ENCODE measurements around the gene MCOLN1. TPM values are rescaled to one million over a fixed set of nuclear protein-coding genes. Genes with fewer than 3 reads are reported as not detected.

The MCOLN1 gene
- total and polyA plus RNA-seq, 2 of the 8 experiments (the other 6 are each of a cell fraction or from before 2014, with no cell fraction given) = 19.1 to 40.0 TPM

GRCh38 chr19:7486923-7487322, 35.5 kb upstream of the MCOLN1 start:
- Histone ChIP-seq H3K14ac (ENCODE audit: insufficient read length) (no peak overlapping the region), H4K8ac (ENCODE audit: extremely low read depth, insufficient read depth, low read length) (no peak overlapping the region), H4K91ac (replicated peaks; ENCODE audit: insufficient read length, low read length) (no peak overlapping the region), H3K9me3 (ENCODE audit: insufficient read depth in 2 of 2, low read depth in 1 of 2, low read length in 1 of 2) (no peaks in the 10 kb centered on the region), H3K27me3 (replicated peaks in 1 of 4; ENCODE audit: control insufficient read depth in 3 of 4, extremely low read depth in 1 of 4, insufficient read depth in 3 of 4, low read length in 3 of 4) (peaks cover 0 to 2% (median 0%) of the 10 kb centered on the region in 4 experiments; a peak in 3 of 7 replicates), H2BK5ac (ENCODE audit: low read depth, low read length) (no peak overlapping the region), H2BK12ac (ENCODE audit: low read depth, low read length) (no peak overlapping the region), H3K36me3 (ENCODE audit: control insufficient read depth in 2 of 4, insufficient read depth in 4 of 4, low read length in 3 of 4) (no peaks in the 10 kb centered on the region), H3K4ac (replicated peaks; ENCODE audit: insufficient read length, low read depth, low read length) (no peak overlapping the region), H3K27ac (ENCODE audit: low read depth, low read length) (no peak overlapping the region), H3K4me2 (ENCODE audit: insufficient read depth in 1 of 2, low read depth in 2 of 2, low read length in 2 of 2) (no peak overlapping the region), H3K23me2 (ENCODE audit: low read depth, low read length) (no peaks in the 10 kb centered on the region; the same call in 1 of the 2 replicates), H3K56ac (replicated peaks; ENCODE audit: insufficient read length, low read depth, low read length) (no peak overlapping the region), H3K23ac (ENCODE audit: insufficient read length) (no peak overlapping the region), H2BK15ac (ENCODE audit: low read length) (no peak overlapping the region), H3K79me1 (ENCODE audit: low read depth, low read length) (no peaks in the 10 kb centered on the region), H4K5ac (ENCODE audit: insufficient read length, low read depth, low read length) (no peak overlapping the region), H3K79me2 (ENCODE audit: control insufficient read depth in 1 of 2, insufficient read depth in 2 of 2, low read length in 2 of 2) (no peaks in the 10 kb centered on the region), H2BK120ac (replicated peaks; ENCODE audit: low read depth, low read length) (no peak overlapping the region), H2AFZ (ENCODE audit: low read length) (no peak overlapping the region), H3K4me3 (ENCODE audit: extremely low read depth in 1 of 4, insufficient read depth in 2 of 4, low read depth in 3 of 4, low read length in 4 of 4) (no peak overlapping the region), H2BK20ac (ENCODE audit: low read length) (no peak overlapping the region), H3K9ac (replicated peaks in 1 of 4; ENCODE audit: extremely low read depth in 1 of 4, low read depth in 3 of 4, low read length in 3 of 4) (no peak overlapping the region), H3K4me1 (replicated peaks in 1 of 4; ENCODE audit: control insufficient read depth in 3 of 4, insufficient read depth in 4 of 4, low read length in 3 of 4) (peaks cover 3 to 17% (median 13%) of the 10 kb centered on the region in 4 experiments), H2AK5ac (ENCODE audit: low read depth, low read length) (no peak overlapping the region), H3K18ac (ENCODE audit: extremely low read depth, low read length) (no peak overlapping the region), H4K20me1 (replicated peaks in 1 of 2; ENCODE audit: control insufficient read depth in 1 of 2, insufficient read depth in 2 of 2, low read length in 2 of 2) (no peaks in the 10 kb centered on the region)
- ChIA-PET CTCF (ENCODE audit: partially characterized antibody) (interaction anchor here (1.6 kb wide), 1 partner anchor 10 kb away, joined by 7 read pairs; a partner anchor contains a TSS), POLR2A (ENCODE audit: partially characterized antibody) (interaction anchor here (0.8 to 2.4 kb wide), 5 partner anchors 10 to 48 kb away, joined by 3 to 6 read pairs (median 3); partner anchors contain the start of gene PNPLA6)
- DNase-seq (ENCODE audit: low read depth in 1 of 2, low spot score in 2 of 2) = no peak
- FAIRE-seq = no peak
- WGBS, 2 experiments (ENCODE audit: extremely low coverage in 1 of 2, insufficient coverage in 1 of 2, insufficient read length in 1 of 2, insufficient replicate concordance in 2 of 2, low coverage in 1 of 2, low lambda C conversion rate in 2 of 2, missing lambda C conversion rate in 1 of 2) = 94% methylated on average over 2 of the region's 2 CpGs; no CpG with 5 or more reads in 1 of the 2 experiments
- TF ChIP-seq CBX5 (IDR thresholded peaks at IDR 0.05; ENCODE audit: low read depth, low read length) = no peak
